Hematopoietic multipotent progenitor cell treated with erythropoietin and hydrocortisone succinate and interleukin-3 and kit ligand, for 4 days (in vitro differentiated cells): ENCODE data around the gene ELAPOR2.
"Not testable (repeated sequence)": the region's sequence is repeated elsewhere in the genome, so short reads cannot be mapped to it uniquely, and the experiment has no call there.

Experiments
- DNase-seq: peaks from one replicate; pipeline ENCODE4 v3.0.0-alpha.2; 2015

The ELAPOR2 gene

GRCh38 chr7:87039691-87040299 lies 19.7 kb downstream of the ELAPOR2 start:
- DNase-seq, result not testable (repeated sequence)

GRCh38 chr7:87038993-87039690 lies 20.3 kb downstream of the ELAPOR2 start:
- no peak for DNase-seq

- no peak for DNase-seq
Observed at GRCh38 chr7:87036985-87037384, 22.5 kb downstream of the ELAPOR2 start.

GRCh38 chr7:87032604-87033339 lies 26.7 kb downstream of the ELAPOR2 start:
- DNase-seq, result no peak

GRCh38 chr7:87029078-87029477 lies 30.4 kb downstream of the ELAPOR2 start:
- DNase-seq, result no peak

- no peak for DNase-seq
Observed at GRCh38 chr7:87028636-87029035, 30.8 kb downstream of the ELAPOR2 start.

GRCh38 chr7:87027900-87028299 lies 31.6 kb downstream of the ELAPOR2 start:
- DNase-seq, result no peak

GRCh38 chr7:87021285-87021684 lies 38.2 kb downstream of the ELAPOR2 start:
- no peak for DNase-seq

GRCh38 chr7:87016606-87017005 lies 42.8 kb downstream of the ELAPOR2 start:
- DNase-seq, result no peak

GRCh38 chr7:87013840-87014190 lies 45.6 kb downstream of the ELAPOR2 start:
- no peak for DNase-seq

- DNase-seq, result no peak
Observed at GRCh38 chr7:87013136-87013839, 46.2 kb downstream of the ELAPOR2 start.
